Right lobe of liver (tissue), 4 donors: ENCODE measurements around the gene LIF.

Experiments
- CTCF ChIP-seq, 4 donors: fragments of 200-600 bp in 3 of 4; fragments of 450-650 bp in 1 of 4; IDR thresholded peaks; one replicate each; pipeline versions ENCODE4 v1.5.1 to v1.8.0; 2016 to 2022; ENCODE audit warnings: antibody characterized with exemption in 4 of 4, mild to moderate bottlenecking in 2 of 4
- POLR2A ChIP-seq: fragments of 450-650 bp; IDR thresholded peaks from one replicate; pipeline ENCODE4 v1.6.1; 2017; ENCODE audit warnings: antibody characterized with exemption, mild to moderate bottlenecking
- donor health status: DM: no; HTN: no; CAD: no.
- donor health status: DM: no; HTN: no; CAD: no.
- donor health status: DM: no; HTN: yes; CAD: no.

GRCh38 chr22:30219668-30220278 is 26.8 kb downstream of the LIF start:
- TF ChIP-seq POLR2A, result no peak
- no peak for TF ChIP-seq CTCF (IDR thresholded peaks at IDR 0.05)
